GM19395 (cell line): ENCODE data around the gene AMH.
"Not testable (repeated sequence)": the region's sequence is repeated elsewhere in the genome, so short reads cannot be mapped to it uniquely, and the experiment has no call there.

ENCODE experiments used
- ATAC-seq: cut with Tn5 transposase; IDR thresholded peaks from one replicate; pipeline ENCODE4 v1.9.1; 2021; ENCODE audit warnings: mild to moderate bottlenecking, moderate library complexity; ENCODE audit not compliant: unreplicated experiment

Gene AMH

GRCh38 chr19:2268480-2268830, 19.3 kb downstream of the AMH start:
- ATAC-seq = no peak

- no peak for ATAC-seq
These were observed 19.7 kb downstream of the AMH start for GRCh38 chr19:2268861-2269243.

DNA sequence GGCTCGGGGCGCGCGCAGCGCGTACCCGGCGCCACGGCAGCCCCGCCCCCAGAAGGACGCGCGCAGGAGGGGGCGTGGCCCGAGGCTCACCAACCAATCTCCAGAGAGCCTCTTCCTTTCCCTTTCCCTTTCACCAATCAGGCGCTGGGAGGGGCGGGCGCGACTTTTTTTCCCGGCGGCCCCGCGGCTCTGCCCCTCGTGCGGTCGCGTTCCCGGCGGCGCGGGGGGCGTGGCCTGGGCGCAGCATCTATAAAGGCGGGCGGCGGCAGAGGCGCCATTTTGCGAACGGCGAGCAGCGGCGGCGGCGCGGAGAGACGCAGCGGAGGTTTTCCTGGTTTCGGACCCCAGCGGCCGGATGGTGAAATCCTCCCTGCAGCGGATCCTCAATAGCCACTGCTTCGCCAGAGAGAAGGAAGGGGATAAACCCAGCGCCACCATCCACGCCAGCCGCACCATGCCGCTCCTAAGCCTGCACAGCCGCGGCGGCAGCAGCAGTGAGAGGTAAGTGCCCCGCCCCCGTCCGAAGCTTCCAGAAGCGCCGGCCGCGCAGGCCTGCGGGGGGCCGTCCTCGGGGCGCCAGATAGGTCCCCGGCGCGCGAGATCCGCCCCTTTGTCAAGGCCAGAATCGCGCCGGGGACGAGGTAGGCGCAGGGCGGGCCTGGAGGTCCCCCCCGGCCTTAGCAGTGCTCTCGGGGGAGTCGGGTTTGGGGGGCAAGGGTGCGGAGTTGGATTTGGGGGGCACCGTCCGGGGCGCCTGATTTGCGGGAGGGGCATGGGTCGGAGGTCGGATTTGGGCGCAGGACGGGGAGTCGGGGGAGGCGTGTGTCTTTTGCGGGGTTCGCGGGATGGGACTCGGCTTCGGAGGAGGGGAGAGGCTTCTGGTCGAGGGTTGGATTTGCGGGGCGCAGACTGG, 20.4 kb downstream of the AMH start:
- ATAC-seq = peak; percentile 46

DNA sequence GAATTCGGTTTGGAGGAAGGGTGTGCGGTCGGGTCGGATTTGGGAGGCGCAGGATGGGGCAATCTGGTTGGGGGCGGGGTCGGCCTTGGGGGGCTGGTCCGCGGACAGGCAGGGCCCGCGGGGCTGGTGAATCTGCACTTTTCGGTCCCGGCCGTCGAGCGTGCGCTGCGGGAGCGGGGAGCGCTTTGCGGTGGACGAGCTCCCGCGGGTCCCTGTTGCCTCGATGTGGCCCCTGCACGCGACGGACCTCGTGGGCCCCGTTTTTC, 21.0 kb downstream of the AMH start:
- ATAC-seq = no peak

DNA sequence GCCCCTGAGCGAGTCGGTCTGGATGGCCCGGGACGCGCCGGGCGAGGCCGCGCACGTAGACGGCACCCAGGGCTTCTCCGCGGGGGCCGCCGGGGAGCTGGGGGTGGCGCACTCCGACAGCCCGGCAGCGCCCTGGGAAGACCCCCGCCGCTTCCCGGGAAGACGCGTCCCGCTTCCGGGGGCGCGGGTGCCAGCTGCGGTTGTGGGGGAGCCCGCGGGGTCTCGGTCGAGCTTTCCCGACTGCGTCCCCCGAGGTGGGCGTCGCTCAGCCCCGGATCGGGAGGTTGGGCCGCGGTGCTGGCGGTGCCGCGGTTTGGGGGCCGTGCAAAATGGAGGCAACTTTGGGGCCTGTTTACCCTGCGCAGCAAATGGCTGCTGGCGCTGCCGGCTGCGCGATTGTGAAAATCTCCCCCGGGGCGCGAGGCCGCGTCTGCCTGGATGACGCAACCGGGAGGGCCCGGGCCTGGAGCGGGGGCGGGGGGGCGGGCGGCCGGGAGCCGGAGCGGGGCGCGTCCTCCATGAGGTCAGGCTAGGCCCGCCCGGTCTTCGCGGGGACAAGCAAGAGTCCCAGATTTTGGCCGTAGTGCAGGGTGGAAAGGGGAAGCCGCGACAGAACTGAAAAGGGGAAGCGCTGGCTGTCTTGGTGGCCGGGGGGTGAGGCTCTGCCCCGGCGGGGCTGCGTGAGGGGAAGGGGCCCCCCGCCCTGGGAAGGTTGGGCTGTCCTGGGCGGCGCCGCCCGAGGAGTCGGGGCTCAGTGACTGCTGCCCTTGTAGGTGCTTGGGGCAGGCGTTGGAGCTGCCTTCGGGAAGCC, 21.5 kb downstream of the AMH start:
- no peak for ATAC-seq

DNA sequence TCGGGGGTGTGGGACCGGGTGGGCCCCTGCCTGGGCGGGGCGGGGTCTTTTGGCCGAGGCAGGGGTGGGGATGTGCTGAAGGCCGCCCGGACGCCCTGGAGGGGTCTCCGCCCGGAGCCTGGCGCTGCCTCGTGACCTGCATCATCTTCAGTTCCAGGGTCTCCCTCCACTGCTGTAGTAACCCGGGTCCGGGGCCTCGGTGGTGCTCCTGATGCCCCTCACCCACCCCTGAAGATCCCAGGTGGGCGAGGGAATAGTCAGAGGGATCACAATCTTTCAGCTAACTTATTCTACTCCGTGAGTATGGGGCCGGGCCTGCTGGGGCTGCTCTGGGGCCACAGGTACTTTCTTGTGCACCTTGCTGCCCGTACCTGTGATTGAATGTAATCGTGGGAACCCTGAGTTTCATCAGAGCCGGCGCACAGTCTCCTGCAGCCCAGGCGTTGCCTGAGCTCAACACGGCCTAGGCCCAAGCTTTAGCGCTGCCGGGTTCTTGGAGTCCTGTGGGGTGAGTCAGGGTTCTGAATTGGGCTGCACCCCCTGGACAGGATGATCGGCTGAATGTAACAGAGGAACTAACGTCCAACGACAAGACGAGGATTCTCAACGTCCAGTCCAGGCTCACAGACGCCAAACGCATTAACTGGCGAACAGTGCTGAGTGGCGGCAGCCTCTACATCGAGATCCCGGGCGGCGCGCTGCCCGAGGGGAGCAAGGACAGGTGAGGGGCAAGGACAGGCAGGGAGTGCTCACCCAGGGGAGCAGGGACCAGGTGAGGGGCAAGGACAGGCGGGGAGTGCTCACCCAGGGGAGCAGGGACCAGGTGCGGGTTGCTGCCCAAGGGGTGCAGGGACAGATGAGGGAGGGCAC, 22.3 kb downstream of the AMH start:
- ATAC-seq = no peak

- ATAC-seq = no peak
These were observed 24.4 kb downstream of the AMH start for GRCh38 chr19:2273356-2274184.

DNA sequence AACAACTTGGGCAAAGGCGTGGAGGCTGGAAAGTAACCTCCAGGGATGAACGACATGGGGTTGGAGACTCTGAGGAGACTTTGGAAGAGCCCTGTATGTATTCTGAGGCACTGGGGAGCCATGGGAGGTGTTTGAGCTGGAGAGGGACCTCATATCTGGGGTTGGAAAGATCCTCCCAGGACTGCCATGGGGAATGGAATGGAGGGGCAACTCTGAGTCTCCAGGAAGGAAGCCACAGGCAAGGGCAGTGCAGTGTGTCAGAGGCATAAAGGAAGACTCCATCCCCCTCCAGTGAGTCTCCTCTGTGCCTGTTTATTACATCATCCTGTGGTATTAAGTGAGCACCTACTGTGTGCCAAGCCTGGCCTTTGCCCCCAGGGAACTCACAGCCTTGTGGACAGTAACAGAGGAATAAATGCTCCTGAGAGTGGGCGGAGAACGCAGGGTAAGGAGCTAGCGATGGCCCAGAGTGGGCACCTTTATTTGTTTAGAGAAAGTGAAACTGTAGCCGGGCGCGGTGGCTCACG, 25.1 kb downstream of the AMH start:
- ATAC-seq = no peak

- no peak for ATAC-seq
These were observed 25.9 kb downstream of the AMH start for GRCh38 chr19:2274931-2275535.

GRCh38 chr19:2275588-2276428, 26.7 kb downstream of the AMH start:
- no peak for ATAC-seq

- no peak for ATAC-seq
These were observed 27.4 kb downstream of the AMH start for GRCh38 chr19:2276429-2276986.

- no peak for ATAC-seq
These were observed 28.0 kb downstream of the AMH start for GRCh38 chr19:2277138-2277537.

DNA sequence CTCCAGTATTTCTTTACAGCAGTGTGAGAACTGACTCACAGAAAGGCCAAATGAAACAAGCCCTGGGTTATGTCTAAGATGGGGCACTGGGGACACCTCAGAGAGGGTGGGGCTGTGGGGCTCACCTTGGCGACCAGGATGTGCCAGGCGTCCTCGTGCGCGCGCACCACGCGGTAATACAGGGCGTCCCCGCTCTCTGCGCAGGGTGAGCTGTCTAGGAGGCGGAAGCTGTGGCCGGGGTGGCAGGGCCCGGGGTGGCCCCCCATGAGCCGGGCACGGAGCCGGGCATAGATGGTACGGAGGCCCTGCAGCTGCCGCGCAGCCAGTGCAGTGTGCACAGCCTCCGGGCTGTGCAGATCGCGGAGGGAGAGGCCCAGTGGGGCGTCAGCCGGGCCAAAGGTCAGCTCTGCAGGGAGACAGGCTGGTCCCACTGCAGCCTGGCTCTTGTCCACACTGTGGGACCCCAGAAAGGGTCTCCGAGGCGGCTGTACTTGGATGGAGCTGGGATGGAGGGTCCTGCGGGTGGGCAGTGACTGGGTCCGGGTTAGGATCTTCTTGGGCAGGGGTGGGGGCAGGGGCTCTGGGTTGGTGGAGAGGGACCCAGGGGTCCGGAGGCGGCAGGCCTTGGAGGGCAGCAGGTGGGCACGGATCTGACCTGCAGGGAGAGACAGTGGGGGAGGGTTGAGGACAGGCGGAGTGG, 29.5 kb downstream of the AMH start:
- no peak for ATAC-seq

GRCh38 chr19:2280633-2281264, 31.6 kb downstream of the AMH start:
- no peak for ATAC-seq

- not testable (repeated sequence) for ATAC-seq
These were observed 32.3 kb downstream of the AMH start for GRCh38 chr19:2281265-2282061.

DNA sequence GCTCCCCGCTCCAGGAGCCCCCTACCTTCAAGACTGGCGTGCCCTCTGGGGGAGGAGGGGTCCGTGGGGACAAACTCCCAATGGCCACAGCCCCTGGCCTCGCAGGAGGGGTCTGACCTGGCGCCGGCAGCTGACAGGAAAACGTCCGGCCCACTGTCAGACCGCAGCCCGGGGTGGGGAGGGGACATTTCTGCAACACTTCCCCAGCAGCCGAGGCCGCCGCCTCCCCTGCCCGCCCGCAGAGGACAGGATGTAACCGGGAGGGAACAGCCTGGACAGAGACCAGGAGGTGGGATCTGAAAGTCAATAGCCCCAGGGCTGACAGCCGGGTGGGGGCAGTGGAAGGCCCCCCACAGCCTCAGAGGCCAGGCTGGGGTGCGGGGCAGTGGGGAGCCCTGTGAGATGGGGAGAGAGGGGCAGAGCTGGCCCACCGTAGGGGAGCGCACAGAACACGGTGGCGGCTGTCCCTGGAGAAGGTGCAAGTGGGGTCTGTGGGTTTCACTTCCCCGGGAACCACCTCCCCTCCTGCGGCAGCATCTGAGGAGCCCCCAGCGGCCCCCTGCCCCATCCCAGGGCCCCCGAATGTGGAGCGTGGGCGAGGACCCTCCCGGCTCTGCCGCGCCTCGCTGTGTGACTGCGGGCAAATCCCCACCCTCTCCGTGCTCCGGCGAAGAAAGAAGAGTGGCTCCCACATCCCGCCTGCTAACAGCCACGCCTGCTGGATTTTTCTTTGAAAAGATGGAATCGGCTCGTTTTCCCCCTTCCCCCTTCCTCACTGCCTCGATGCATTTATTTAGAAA, 33.1 kb downstream of the AMH start, which contains the start of gene PEAK3:
Gene PEAK3, minus strand, starts transcription at position 114 of the 800 bp plus-strand sequence. CDS start 1,244 bp downstream, outside the sequence.
- no peak for ATAC-seq
